Heart left ventricle (tissue), 16 donors: ENCODE results near the gene GLIS2. TPM values are rescaled to one million over a fixed set of nuclear protein-coding genes. Genes with fewer than 3 reads are reported as not detected.
A peak's percentile ranks its signal among the peaks of the same experiment; 100 is the strongest.

Source experiments
- ATAC-seq, 4 donors: fragments of 200-7000 bp; cut with Tn5 transposase; one replicate each; pipeline ENCODE4 v1.9.1; 2020 to 2022; ENCODE audit warnings: moderate library complexity in 4 of 4, mild to moderate bottlenecking in 3 of 4, moderate number of reproducible peaks in 1 of 4
- DNase-seq, 5 donors: peaks; one replicate each; pipeline ENCODE4 v3.0.0-alpha.2; 2020
- H3K27ac ChIP-seq, 12 donors: fragments of 200-600 bp; sonication (generic) in 4 of 12; one replicate each; pipeline versions ENCODE4 v1.5.0 to v1.8.0; 2016 to 2022; ENCODE audit warnings: mild to moderate bottlenecking in 2 of 12
- H3K27me3 ChIP-seq, 9 donors: fragments of 200-600 bp; sonication (generic) in 2 of 9; one replicate each; pipeline versions ENCODE4 v1.5.1 to v1.8.0; 2016 to 2022; ENCODE audit warnings: mild to moderate bottlenecking in 3 of 9
- H3K36me3 ChIP-seq, 9 donors: fragments of 200-600 bp; sonication (generic) in 2 of 9; one replicate each; pipeline versions ENCODE4 v1.5.0 to v1.8.0; 2018 to 2022; ENCODE audit warnings: mild to moderate bottlenecking in 2 of 9
- H3K4me1 ChIP-seq, 12 donors: fragments of 200-600 bp; sonication (generic) in 4 of 12; one replicate each; pipeline versions ENCODE4 v1.5.0 to v1.8.0; 2016 to 2022; ENCODE audit warnings: mild to moderate bottlenecking in 3 of 12
- H3K4me3 ChIP-seq, 12 donors: fragments of 200-600 bp; sonication (generic) in 4 of 12; one replicate each; pipeline versions ENCODE4 v1.5.0 to v1.8.0; 2017 to 2022; ENCODE audit warnings: mild to moderate bottlenecking in 9 of 12, moderate library complexity in 4 of 12
- H3K9me3 ChIP-seq, 12 donors: fragments of 200-600 bp; sonication (generic) in 4 of 12; one replicate each; pipeline versions ENCODE4 v1.5.0 to v1.8.0; 2016 to 2022; ENCODE audit warnings: mild to moderate bottlenecking in 1 of 12
- POLR2A ChIP-seq, 2 donors: fragments of 450-650 bp; IDR thresholded peaks; one replicate each; pipeline ENCODE4 v1.6.1; 2017; ENCODE audit warnings: antibody characterized with exemption in 2 of 2, mild to moderate bottlenecking in 2 of 2, moderate library complexity in 2 of 2
- WGBS, 4 donors: extraction: QIAGEN DNeasy Blood & Tissue Kit in 2 of 4; methylation state at CpG; one replicate each; pipeline versions ENCODE4 v1.1.5 to v1.1.7; 2013 to 2018; 5-methylcytosine and 5-hydroxymethylcytosine counted together
- intact Hi-C, 10 donors: fragments of 100-400 bp; cut with DNase I; formaldehyde crosslinking; loops; one replicate each; pipeline versions ENCODE4 v1.11.1 to v1.14.2; 2022
- polyA plus RNA-seq, 2 donors: library from polyadenylated mRNA; stranded (reverse); fragments of 200-250 nt; gene quantifications; one replicate each; pipeline ENCODE4 v1.2.3, GENCODE V29; 2013
- total RNA-seq, 9 donors: library from RNA; depleted of rRNA in 2 of 9; stranded (reverse); fragments of >200 nt in 2 of 9; fragmentation: NEBNext Ultra II Directional in 3 of 9; extraction: Animal tissue kit (Norgen Biotek cat#: 25700) in 3 of 9; gene quantifications; one replicate each; pipeline versions ENCODE4 v1.1.0 to v1.2.4, GENCODE V29; 2016 to 2023
- TF ChIP-seq, protein P1 (sequence below), 12 donors: fragments of 200-600 bp; sonication (generic) in 4 of 12; IDR thresholded peaks; one replicate each; pipeline versions ENCODE4 v1.5.0 to v1.8.0; 2018 to 2022; ENCODE audit warnings: antibody characterized with exemption in 12 of 12, mild to moderate bottlenecking in 5 of 12
- donor health status: ischemic (EF 13 %, LVEDD 7.1; RV severe dilation, severe dysfunction).
- donor health status: healthy with polysubstance abuse.
- donor health status: DM: no; HTN: yes; CAD: no.
- donor health status: DM: no; HTN: no; CAD: no.
- donor health status: ischemic (EF 25% LVEDD 6.9; RV normal size, moderate dysfunction).
- donor health status: ischemic (EF 25% LVEDD 5.7; RV mildly dilated, moderate dysfunction).
- donor health status: healthy.
- donor health status: DM: yes; HTN: yes; CAD: no.
- donor health status: ischemic (EF 35%, LVEDD 5.7; RV mildly dilated, moderate dysfunction).
- donor health status: nonischemic (EF 11% LVEDD 7.7; RV severe dilation, severe dysfunction).
- donor health status: DM: yes; HTN: yes; CAD: no.
- donor health status: PGD.
- donor health status: ischemic (EF 29% LVEDD 5.4; RV normal size, mild dysfunction).
- donor health status: nonischemic (EF 23%, LVEDD 6.1; RV moderate dilation, normal function).

The GLIS2 gene
- total and polyA plus RNA-seq, 11 donors = 7.6 to 23.4 (median 12.7) TPM

- Histone ChIP-seq H3K36me3 (peaks cover 0 to 34% (median 19%) of the 10 kb centered on the region in 9 donors), H3K27ac (peak overlapping the region in 8 of 12 donors; percentile 16 to 86 (median 60)), H3K4me1 (peaks cover 5 to 64% (median 51%) of the 10 kb centered on the region in 12 donors), H3K9me3 (no peaks in the 10 kb centered on the region), H3K27me3 (no peaks in the 10 kb centered on the region), H3K4me3 (no peak overlapping the region)
- peak in 3 of 4 donors; percentile 1 to 21 (median 19) for ATAC-seq
- TF ChIP-seq POLR2A (IDR thresholded peaks at IDR 0.05) = no peak
- TF ChIP-seq, protein P1, sequence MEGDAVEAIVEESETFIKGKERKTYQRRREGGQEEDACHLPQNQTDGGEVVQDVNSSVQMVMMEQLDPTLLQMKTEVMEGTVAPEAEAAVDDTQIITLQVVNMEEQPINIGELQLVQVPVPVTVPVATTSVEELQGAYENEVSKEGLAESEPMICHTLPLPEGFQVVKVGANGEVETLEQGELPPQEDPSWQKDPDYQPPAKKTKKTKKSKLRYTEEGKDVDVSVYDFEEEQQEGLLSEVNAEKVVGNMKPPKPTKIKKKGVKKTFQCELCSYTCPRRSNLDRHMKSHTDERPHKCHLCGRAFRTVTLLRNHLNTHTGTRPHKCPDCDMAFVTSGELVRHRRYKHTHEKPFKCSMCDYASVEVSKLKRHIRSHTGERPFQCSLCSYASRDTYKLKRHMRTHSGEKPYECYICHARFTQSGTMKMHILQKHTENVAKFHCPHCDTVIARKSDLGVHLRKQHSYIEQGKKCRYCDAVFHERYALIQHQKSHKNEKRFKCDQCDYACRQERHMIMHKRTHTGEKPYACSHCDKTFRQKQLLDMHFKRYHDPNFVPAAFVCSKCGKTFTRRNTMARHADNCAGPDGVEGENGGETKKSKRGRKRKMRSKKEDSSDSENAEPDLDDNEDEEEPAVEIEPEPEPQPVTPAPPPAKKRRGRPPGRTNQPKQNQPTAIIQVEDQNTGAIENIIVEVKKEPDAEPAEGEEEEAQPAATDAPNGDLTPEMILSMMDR (IDR thresholded peaks at IDR 0.05) = no peak
- peak in 3 of 5 donors; percentile 65 to 80 (median 65) for DNase-seq
- 56 to 77% (median 64%) methylated on average over 13 to 15 of the region's 15 CpGs for WGBS, 4 donors
- intact Hi-C loops = no loop called here
Observed at GRCh38 chr16:4378161-4378666, 62.3 kb downstream of the GLIS2 start.

DNA sequence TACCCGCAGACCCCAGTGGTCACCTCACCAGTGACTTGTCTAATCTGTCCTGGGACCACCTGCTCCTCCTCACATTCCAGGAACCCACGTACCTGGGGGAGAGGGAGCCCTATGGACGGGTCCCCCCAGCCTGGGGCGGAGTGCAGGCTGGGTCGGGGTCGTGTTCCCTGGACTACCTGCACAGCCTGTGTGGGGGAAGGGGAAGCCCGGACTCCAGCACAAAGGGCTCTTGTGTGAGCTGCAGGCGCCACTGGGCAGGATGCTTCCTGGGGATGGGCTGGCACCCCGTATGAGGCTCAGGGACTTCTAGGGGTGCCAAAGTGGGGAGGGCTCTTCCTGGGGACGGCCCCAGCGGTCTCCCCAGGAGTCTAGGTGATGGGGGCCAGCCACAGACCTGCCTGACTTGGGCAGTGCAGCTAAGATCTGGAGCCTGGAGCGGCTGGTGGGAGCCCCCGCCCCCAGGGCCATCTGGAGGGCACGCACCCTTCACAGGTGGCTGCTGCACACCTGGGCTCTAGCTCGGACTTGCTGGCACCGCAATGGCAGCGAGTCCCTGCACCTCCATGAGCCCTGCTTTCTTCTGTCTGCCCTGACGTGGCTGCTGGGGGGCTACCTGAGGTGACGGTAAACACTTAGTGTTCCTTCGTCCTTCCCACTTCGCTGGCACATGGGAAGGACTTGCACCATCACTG lies 63.3 kb downstream of the GLIS2 start:
- Histone ChIP-seq H3K27ac (peak overlapping the region in 6 of 12 donors; percentile 31 to 86 (median 76)), H3K4me1 (peaks cover 5 to 60% (median 42%) of the 10 kb centered on the region in 12 donors), H3K9me3 (no peaks in the 10 kb centered on the region), H3K27me3 (no peaks in the 10 kb centered on the region), H3K36me3 (peaks cover 0 to 42% (median 19%) of the 10 kb centered on the region in 9 donors), H3K4me3 (no peak overlapping the region)
- TF ChIP-seq, protein P1 (IDR thresholded peaks at IDR 0.05) = no peak
- TF ChIP-seq POLR2A (IDR thresholded peaks at IDR 0.05) = no peak
- 93 to 97% (median 94%) methylated on average over 18 to 21 of the region's 21 CpGs for WGBS, 4 donors
- peak in 1 of 5 donors; percentile 26 for DNase-seq
- intact Hi-C loops = no loop called here
- ATAC-seq = no peak

GRCh38 chr16:4380119-4381063 lies 64.5 kb downstream of the GLIS2 start:
- intact Hi-C loops = no loop called here
- no peak for TF ChIP-seq POLR2A (IDR thresholded peaks at IDR 0.05)
- TF ChIP-seq, protein P1 (IDR thresholded peaks at IDR 0.05) = no peak
- Histone ChIP-seq H3K36me3 (peaks cover 0 to 51% (median 20%) of the 10 kb centered on the region in 9 donors), H3K4me3 (no peak overlapping the region), H3K27me3 (no peaks in the 10 kb centered on the region), H3K4me1 (peaks cover 5 to 50% (median 31%) of the 10 kb centered on the region in 12 donors), H3K9me3 (no peaks in the 10 kb centered on the region), H3K27ac (peak overlapping the region in 1 of 12 donors; percentile 6)
- DNase-seq (peak in 1 of 5 donors; percentile 23), ATAC-seq (no peak)
- WGBS, 4 donors = 78 to 83% (median 81%) methylated on average over 14 to 26 of the region's 26 CpGs
